HepG2 (cell line): Measurements from ENCODE around the gene SEMA7A. TPM values are rescaled to one million over a fixed set of nuclear protein-coding genes. Genes with fewer than 3 reads are reported as not detected.

Source experiments
- ATAC-seq: fragments of 200-7000 bp; cut with Tn5 transposase; 3 replicates; pipeline ENCODE4 v1.9.1; 2020; ENCODE audit warnings: mild to moderate bottlenecking, moderate library complexity
- BruUV-seq: library from RNA; stranded (reverse); fragments of 400-500 nt; replicated peaks from 2 replicates; lab custom pipeline; 2021; lab: Mats Ljungman, UMichigan
- CTCF ChIA-PET: fragments of 300-600 bp; formaldehyde crosslinking; extraction: SDS; loops from one replicate; lab custom pipeline; 2021; ENCODE audit warnings: low total read pairs, inconsistent platforms, low intra/inter-chr PET ratio; lab: Yijun Ruan, JAX
- POLR2A ChIA-PET: fragments of 350-600 bp; sonication (Branson Sonifier 250); formaldehyde crosslinking; loops from one replicate; lab custom pipeline; 2020; ENCODE audit warnings: antibody characterized with exemption, inconsistent platforms; lab: Yijun Ruan, JAX
- DNase-seq: peaks from one replicate; pipeline ENCODE4 v3.0.0-alpha.2; 2015; ENCODE audit warnings: low spot score
- FAIRE-seq: peaks from 3 replicates; lab custom pipeline; 2011; peaks lifted over from hg19 to GRCh38; lab: Jason Lieb, UNC
- H2AFZ ChIP-seq: one replicate; pipeline ENCODE4 v1.6.1; 2011; ENCODE audit warnings: low read length, inconsistent platforms
- H3K27ac ChIP-seq: fragments of 300-600 bp; 3 replicates; pipeline ENCODE4 v1.8.0; 2011; ENCODE audit warnings: mixed run types, mild to moderate bottlenecking, mixed read lengths, low read length, inconsistent platforms; ENCODE audit not compliant: insufficient read depth; ENCODE audit errors: extremely low read length
- H3K27me3 ChIP-seq, 2 experiments: fragments of 200-600 bp in 1 of 2; 2 replicates in 1 of 2; 3 replicates in 1 of 2; pipeline versions ENCODE4 v1.6.0 to v1.8.0; 2011; ENCODE audit warnings: low read length in 2 of 2, mild to moderate bottlenecking in 2 of 2, moderate library complexity in 2 of 2, inconsistent platforms in 1 of 2; ENCODE audit not compliant: insufficient read depth in 2 of 2, control insufficient read depth in 1 of 2
- H3K36me3 ChIP-seq, 2 experiments: fragments of 200-600 bp in 1 of 2; replicated peaks in 1 of 2; 2 replicates in 1 of 2; 3 replicates in 1 of 2; pipeline versions ENCODE4 v1.5.1 to v1.8.0; 2011; ENCODE audit warnings: low read length in 2 of 2, inconsistent platforms in 1 of 2; ENCODE audit not compliant: insufficient read depth in 2 of 2, control insufficient read depth in 1 of 2
- H3K4me1 ChIP-seq: 2 replicates; pipeline ENCODE4 v1.5.1; 2012; ENCODE audit warnings: low read length, inconsistent platforms; ENCODE audit not compliant: insufficient read depth
- H3K4me2 ChIP-seq: 2 replicates; pipeline ENCODE4 v1.6.0; 2011; ENCODE audit warnings: low read depth, low read length, inconsistent platforms
- H3K4me3 ChIP-seq, 3 experiments: fragments of 200-600 bp in 1 of 3; sonication (generic), shearing (Covaris generic) in 1 of 3; replicated peaks in 1 of 3; 2 replicates each; pipeline ENCODE4 v1.5.1; 2011 to 2016; ENCODE audit warnings: low read length in 3 of 3, inconsistent platforms in 2 of 3, low read depth in 2 of 3, mild to moderate bottlenecking in 2 of 3, control low read depth in 1 of 3, mixed read lengths in 1 of 3; ENCODE audit not compliant: insufficient read depth in 1 of 3
- H3K79me2 ChIP-seq: one replicate; pipeline ENCODE4 v1.6.1; 2011; ENCODE audit warnings: low read length, inconsistent platforms; ENCODE audit not compliant: insufficient read depth
- H3K9ac ChIP-seq: 2 replicates; pipeline ENCODE4 v1.6.0; 2011; ENCODE audit warnings: mild to moderate bottlenecking, low read depth, low read length, inconsistent platforms; ENCODE audit not compliant: insufficient read depth
- H3K9me3 ChIP-seq: 2 replicates; pipeline ENCODE4 v1.5.1; 2012; ENCODE audit warnings: mild to moderate bottlenecking, low read length
- H4K20me1 ChIP-seq: 2 replicates; pipeline ENCODE4 v1.6.0; 2011; ENCODE audit warnings: inconsistent platforms, mild to moderate bottlenecking, low read length, moderate library complexity; ENCODE audit not compliant: insufficient read depth
- EHMT2 ChIP-seq: fragments of 200-600 bp; sonication (generic); IDR thresholded peaks from 2 replicates; pipeline ENCODE4 v1.7.0; 2017; ENCODE audit warnings: antibody characterized with exemption, low read depth, low read length, borderline replicate concordance
- NONO ChIP-seq, 2 experiments: fragments of 450-650 bp in 1 of 2; sonication (generic) in 1 of 2; formaldehyde crosslinking in 1 of 2; IDR thresholded peaks in 1 of 2; conservative IDR thresholded peaks in 1 of 2; 2 replicates each; pipeline versions ENCODE4 v1.6.1 to v1.8.0; 2017 to 2022; ENCODE audit warnings: mild to moderate bottlenecking in 1 of 2, missing genetic modification reagents in 1 of 2, moderate library complexity in 1 of 2
- SMARCC2 ChIP-seq: fragments of 450-650 bp; IDR thresholded peaks from 2 replicates; pipeline ENCODE4 v1.6.1; 2017; ENCODE audit warnings: antibody characterized with exemption, mild to moderate bottlenecking
- ZBTB33 ChIP-seq: sonication (generic); formaldehyde crosslinking; IDR thresholded peaks from 2 replicates; pipeline ENCODE4 v1.4.0; 2020; ENCODE audit warnings: missing genetic modification reagents
- ZNF768 ChIP-seq: sonication (generic); formaldehyde crosslinking; IDR thresholded peaks from 2 replicates; pipeline ENCODE4 v1.4.0; 2020; ENCODE audit warnings: missing genetic modification reagents
- WGBS: methylation state at CpG from one replicate; pipeline ENCODE4 v1.1.6; 2017; ENCODE audit warnings: low lambda C conversion rate; 5-methylcytosine and 5-hydroxymethylcytosine counted together
- in situ Hi-C: cut with HindIII; loops from 2 replicates; pipeline ENCODE4 v1.10.0; 2017; ENCODE audit warnings: low pct_unique_long_range_greater_than_20kb; ENCODE audit not compliant: extremely low pct_ligation_motif_present
- intact Hi-C: fragments of 100-400 bp; cut with micrococcal nuclease; formaldehyde crosslinking; loops from one replicate; pipeline ENCODE4 v1.10.0; 2022; ENCODE audit not compliant: unreplicated experiment
- polyA plus RNA-seq, 8 experiments: library from polyadenylated mRNA; depleted of rRNA in 3 of 8; stranded (reverse) in 7 of 8; unstranded in 1 of 8; fragments of >200 nt; fragmentation: Illumina TruSeq in 4 of 8; extraction: Trizol in 4 of 8; gene quantifications; 2 replicates each; pipeline versions ENCODE4 v1.2.1 to v1.2.3, GENCODE V29; 2011 to 2016; ENCODE audit warnings: low read depth in 4 of 8, missing spikeins in 1 of 8, mixed read lengths in 1 of 8; ENCODE audit not compliant: insufficient read depth in 1 of 8
- total RNA-seq, 5 experiments: library from RNA; depleted of rRNA; stranded (reverse); fragments of >200 nt; fragmentation: Illumina TruSeq; extraction: Trizol; gene quantifications; 2 replicates each; pipeline ENCODE4 v1.2.3, GENCODE V29; 2016; ENCODE audit warnings: low read depth in 1 of 5

Gene SEMA7A
- total and polyA plus RNA-seq, 2 of the 13 experiments (the other 11 are each of a cell fraction or from before 2014, with no cell fraction given), result 9.0 to 15.8 TPM

- TF ChIP-seq SMARCC2 (no peak), ZBTB33 (CRISPR knock-in tag) (no peak)
These were observed 52.3 kb downstream of the SEMA7A start (continued) for GRCh38 chr15:74381481-74381880.

GRCh38 chr15:74381190-74381453 lies 52.6 kb downstream of the SEMA7A start:
- no peak for TF ChIP-seq NONO (IDR thresholded peaks at IDR 0.05)
- TF ChIP-seq NONO (CRISPR knock-in tag; conservative IDR thresholded peaks at IDR 0.05), result no peak
- TF ChIP-seq EHMT2, result no peak
- TF ChIP-seq ZNF768 (CRISPR knock-in tag), result peak; percentile 86; the same call in 1 of the 2 replicates
- no peak for ATAC-seq
- WGBS, result 0% methylated on average over 2 of the region's 2 CpGs
- peaks cover 0 to 24% of the 10 kb centered on the region in 2 experiments; a peak in 3 of 5 replicates for H3K27me3 ChIP-seq
- no peak overlapping the region for H3K4me3 ChIP-seq
- H3K9me3 ChIP-seq, result no peaks in the 10 kb centered on the region
- in situ Hi-C loops, result loop anchor here (5.0 kb wide), 1 partner anchor 106 kb away; no protein-coding TSS in a partner anchor
- ChIA-PET CTCF (interaction anchor here (2.6 to 3.5 kb wide), 2 partner anchors 58 to 108 kb away, joined by 27 to 77 read pairs; no protein-coding TSS in a partner anchor), POLR2A (interaction anchor here (0.6 to 8.8 kb wide), 4 partner anchors 15 to 88 kb away, joined by 3 to 124 read pairs (median 3); no protein-coding TSS in a partner anchor)
- H3K79me2 ChIP-seq, result no peaks in the 10 kb centered on the region
- peaks cover 63% of the 10 kb centered on the region for H3K4me1 ChIP-seq
- intact Hi-C loops, result no loop called here
- no peak overlapping the region for H2AFZ ChIP-seq
- no peak overlapping the region for H3K9ac ChIP-seq
- FAIRE-seq, result no peak
- no peaks in the 10 kb centered on the region for H4K20me1 ChIP-seq
- no peaks in the 10 kb centered on the region for H3K36me3 ChIP-seq
- DNase-seq, result no peak
- no TSS peak for BruUV-seq
- H3K27ac ChIP-seq, result no peak overlapping the region
- no peak overlapping the region for H3K4me2 ChIP-seq
